WERI-Rb-1 (cell line): Measurements from ENCODE around the gene SLC22A23.
"Not testable (repeated sequence)": the region's sequence is repeated elsewhere in the genome, so short reads cannot be mapped to it uniquely, and the experiment has no call there.

ENCODE experiments used
- DNase-seq: peaks from one replicate; pipeline ENCODE4 v3.0.0-alpha.2; 2020
- H3K27ac ChIP-seq: fragments of 250-450 bp; sonication (Bioruptor Pico); 2 replicates; pipeline ENCODE4 v1.5.1; 2020; ENCODE audit warnings: mild to moderate bottlenecking, moderate library complexity
- H3K27me3 ChIP-seq: fragments of 250-450 bp; sonication (Bioruptor Pico); 2 replicates; pipeline ENCODE4 v1.5.1; 2021; ENCODE audit warnings: mild to moderate bottlenecking, low read depth, moderate library complexity; ENCODE audit not compliant: insufficient read depth, severe bottlenecking
- H3K36me3 ChIP-seq: fragments of 250-450 bp; sonication (Bioruptor Pico); 2 replicates; pipeline ENCODE4 v1.5.1; 2020; ENCODE audit warnings: mild to moderate bottlenecking, moderate library complexity
- H3K4me3 ChIP-seq: 2 replicates; pipeline ENCODE4 v1.5.1; 2011; ENCODE audit warnings: low read depth, mild to moderate bottlenecking, control low read depth, low read length
- H3K9me3 ChIP-seq: fragments of 250-450 bp; sonication (Bioruptor Pico); 2 replicates; pipeline ENCODE4 v1.5.1; 2021; ENCODE audit warnings: mild to moderate bottlenecking, moderate library complexity; ENCODE audit not compliant: severe bottlenecking
- TF ChIP-seq, protein P1 (sequence below): IDR thresholded peaks from 2 replicates; pipeline ENCODE4 v1.5.1; 2011; ENCODE audit warnings: low read depth, mild to moderate bottlenecking, control low read depth, inconsistent platforms, low read length

The SLC22A23 gene

GRCh38 chr6:3379482-3380060, 77.3 kb downstream of the SLC22A23 start:
- no peak overlapping the region for H3K27ac ChIP-seq
- TF ChIP-seq, protein P1, sequence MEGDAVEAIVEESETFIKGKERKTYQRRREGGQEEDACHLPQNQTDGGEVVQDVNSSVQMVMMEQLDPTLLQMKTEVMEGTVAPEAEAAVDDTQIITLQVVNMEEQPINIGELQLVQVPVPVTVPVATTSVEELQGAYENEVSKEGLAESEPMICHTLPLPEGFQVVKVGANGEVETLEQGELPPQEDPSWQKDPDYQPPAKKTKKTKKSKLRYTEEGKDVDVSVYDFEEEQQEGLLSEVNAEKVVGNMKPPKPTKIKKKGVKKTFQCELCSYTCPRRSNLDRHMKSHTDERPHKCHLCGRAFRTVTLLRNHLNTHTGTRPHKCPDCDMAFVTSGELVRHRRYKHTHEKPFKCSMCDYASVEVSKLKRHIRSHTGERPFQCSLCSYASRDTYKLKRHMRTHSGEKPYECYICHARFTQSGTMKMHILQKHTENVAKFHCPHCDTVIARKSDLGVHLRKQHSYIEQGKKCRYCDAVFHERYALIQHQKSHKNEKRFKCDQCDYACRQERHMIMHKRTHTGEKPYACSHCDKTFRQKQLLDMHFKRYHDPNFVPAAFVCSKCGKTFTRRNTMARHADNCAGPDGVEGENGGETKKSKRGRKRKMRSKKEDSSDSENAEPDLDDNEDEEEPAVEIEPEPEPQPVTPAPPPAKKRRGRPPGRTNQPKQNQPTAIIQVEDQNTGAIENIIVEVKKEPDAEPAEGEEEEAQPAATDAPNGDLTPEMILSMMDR = no peak
- no peak overlapping the region for H3K4me3 ChIP-seq
- H3K36me3 ChIP-seq = no peaks in the 10 kb centered on the region
- no peaks in the 10 kb centered on the region for H3K9me3 ChIP-seq
- DNase-seq = no peak
- no peaks in the 10 kb centered on the region for H3K27me3 ChIP-seq

DNA sequence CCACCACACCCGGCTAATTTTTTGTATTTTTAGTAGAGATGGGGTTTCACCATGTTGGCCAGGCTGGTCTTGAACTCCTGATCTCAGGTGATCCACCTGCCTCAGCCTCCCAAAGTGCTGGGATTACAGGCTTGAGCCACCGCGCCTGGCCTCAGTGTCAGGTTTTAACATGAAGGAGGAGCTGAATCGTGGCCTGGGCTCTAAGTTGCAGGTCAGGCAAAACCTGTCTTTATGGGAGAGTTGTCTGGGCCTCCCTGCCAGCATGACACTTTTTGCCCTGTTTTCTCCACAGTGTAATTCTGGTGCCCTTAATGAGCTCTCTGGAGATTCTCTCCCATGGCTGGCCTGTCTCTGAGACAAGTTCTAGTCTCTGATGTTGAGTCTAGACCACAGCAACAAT, 78.0 kb downstream of the SLC22A23 start:
- not testable (repeated sequence) for DNase-seq, H3K27ac ChIP-seq, H3K4me3 ChIP-seq, H3K9me3 ChIP-seq, H3K27me3 ChIP-seq, H3K36me3 ChIP-seq

DNA sequence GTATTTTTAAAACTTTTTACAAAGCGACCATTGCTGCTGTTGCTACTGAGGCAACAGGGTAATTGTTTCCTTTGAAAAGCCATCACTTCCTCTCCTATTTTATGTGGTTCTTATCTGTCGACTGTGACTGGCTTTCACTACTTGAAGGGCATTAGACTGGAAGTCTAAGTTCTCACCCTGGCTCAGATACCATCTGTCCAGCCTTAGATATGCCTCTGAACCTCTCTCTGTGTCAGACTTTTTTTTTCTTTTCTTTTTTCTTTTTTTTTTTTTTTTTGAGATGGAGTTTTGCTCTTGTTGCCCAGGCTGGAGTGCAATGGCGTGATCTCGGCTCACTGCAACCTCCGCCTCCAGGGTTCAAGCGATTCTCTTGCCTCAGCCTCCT, 78.5 kb downstream of the SLC22A23 start:
- H3K36me3 ChIP-seq, DNase-seq, H3K27ac ChIP-seq: not testable (repeated sequence)

GRCh38 chr6:3377536-3378397, 79.1 kb downstream of the SLC22A23 start:
- Histone ChIP-seq H3K4me3 (no peak overlapping the region), H3K27me3 (no peaks in the 10 kb centered on the region), H3K9me3 (no peaks in the 10 kb centered on the region), H3K36me3 (no peaks in the 10 kb centered on the region), H3K27ac (no peak overlapping the region)
- DNase-seq = no peak
- TF ChIP-seq, protein P1 = no peak

More for the DNA sequence above, 78.5 kb downstream of the SLC22A23 start:
- H3K4me3 ChIP-seq, H3K27me3 ChIP-seq, H3K9me3 ChIP-seq: not testable (repeated sequence)

DNA sequence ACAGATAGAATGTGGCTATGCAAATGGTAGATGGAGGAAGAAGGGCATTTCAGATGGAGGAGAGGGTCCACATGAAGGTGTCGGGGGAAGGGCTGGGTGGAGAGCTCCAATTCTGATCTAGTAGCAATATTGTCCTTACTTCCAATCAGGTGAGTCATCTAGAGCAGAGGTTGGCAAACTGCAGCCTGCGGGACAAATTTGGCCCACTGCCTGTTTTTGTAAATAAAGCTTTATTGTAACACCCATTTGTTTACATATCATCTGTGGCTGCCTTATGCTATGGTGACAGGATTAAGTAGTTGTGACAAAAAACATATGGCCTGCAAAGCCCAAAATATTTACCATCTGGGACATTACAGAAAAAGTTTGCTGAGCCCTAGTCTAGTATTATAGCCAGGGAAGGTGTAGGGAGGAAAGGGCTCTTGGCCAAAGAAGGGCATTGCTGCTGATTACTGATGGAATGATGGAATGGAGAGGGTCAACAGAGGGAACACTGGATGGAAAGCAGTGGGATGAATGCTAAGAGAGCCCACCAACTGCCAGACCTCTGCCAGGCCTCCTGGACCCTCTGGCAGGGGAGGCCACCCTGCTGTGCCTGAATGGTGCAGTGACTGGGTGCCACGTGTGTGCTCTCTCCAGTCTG, 79.8 kb downstream of the SLC22A23 start:
- no peak for DNase-seq
- TF ChIP-seq, protein P1 = no peak
- Histone ChIP-seq H3K27me3 (no peaks in the 10 kb centered on the region), H3K36me3 (no peaks in the 10 kb centered on the region; the same call in 1 of the 2 replicates), H3K27ac (no peak overlapping the region), H3K4me3 (no peak overlapping the region), H3K9me3 (no peaks in the 10 kb centered on the region)

DNA sequence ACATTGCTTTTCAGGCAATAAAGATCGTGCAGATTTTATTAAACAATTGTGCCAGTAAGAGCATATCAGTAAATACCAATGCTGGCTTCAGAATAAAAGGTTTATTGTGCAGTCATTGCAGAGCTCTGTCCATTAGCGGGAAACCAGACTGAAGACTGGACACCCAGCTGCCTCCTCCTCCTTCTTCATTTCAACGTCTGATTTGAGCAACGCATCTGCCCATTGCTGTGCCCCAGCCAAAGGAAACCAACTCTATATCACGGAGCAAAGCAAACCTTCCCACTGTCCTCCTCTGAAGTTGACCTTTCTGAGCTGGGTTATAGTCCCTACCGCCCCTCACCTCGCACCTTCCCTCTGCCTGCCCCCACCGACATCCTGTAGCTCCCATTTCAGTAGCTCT, 80.8 kb downstream of the SLC22A23 start:
- no peaks in the 10 kb centered on the region for H3K9me3 ChIP-seq
- H3K27me3 ChIP-seq = no peaks in the 10 kb centered on the region
- no peaks in the 10 kb centered on the region; the same call in 1 of the 2 replicates for H3K36me3 ChIP-seq
- TF ChIP-seq, protein P1 = no peak
- H3K27ac ChIP-seq = no peak overlapping the region
- no peak for DNase-seq
- H3K4me3 ChIP-seq = no peak overlapping the region
